Fibroblast of skin of right quadriceps (primary cell): ENCODE measurements around the gene CPNE6.

Source experiments
- DNase-seq: peaks from one replicate; pipeline ENCODE4 v3.0.0-alpha.2; 2013

The CPNE6 gene

GRCh38 chr14:24108336-24108874, 37.0 kb downstream of the CPNE6 start:
- DNase-seq = no peak

GRCh38 chr14:24110060-24110459, 38.7 kb downstream of the CPNE6 start:
- no peak for DNase-seq

GRCh38 chr14:24110523-24110922, 39.2 kb downstream of the CPNE6 start:
- DNase-seq = no peak

- DNase-seq = no peak
These were observed 42.0 kb downstream of the CPNE6 start for GRCh38 chr14:24113379-24113800.

GRCh38 chr14:24113801-24114531, 42.6 kb downstream of the CPNE6 start:
- peak; percentile 88 for DNase-seq

GRCh38 chr14:24114532-24115421, 43.4 kb downstream of the CPNE6 start, which contains the start of the genes DCAF11 and NRL:
Gene DCAF11 (plus strand): TSS chr14:24114777. CDS start chr14:24115595, 818 bp downstream.
Gene NRL (minus strand): TSS chr14:24114949. CDS start chr14:24082848, 32,101 bp downstream.
- peak; percentile 100 for DNase-seq

DNA sequence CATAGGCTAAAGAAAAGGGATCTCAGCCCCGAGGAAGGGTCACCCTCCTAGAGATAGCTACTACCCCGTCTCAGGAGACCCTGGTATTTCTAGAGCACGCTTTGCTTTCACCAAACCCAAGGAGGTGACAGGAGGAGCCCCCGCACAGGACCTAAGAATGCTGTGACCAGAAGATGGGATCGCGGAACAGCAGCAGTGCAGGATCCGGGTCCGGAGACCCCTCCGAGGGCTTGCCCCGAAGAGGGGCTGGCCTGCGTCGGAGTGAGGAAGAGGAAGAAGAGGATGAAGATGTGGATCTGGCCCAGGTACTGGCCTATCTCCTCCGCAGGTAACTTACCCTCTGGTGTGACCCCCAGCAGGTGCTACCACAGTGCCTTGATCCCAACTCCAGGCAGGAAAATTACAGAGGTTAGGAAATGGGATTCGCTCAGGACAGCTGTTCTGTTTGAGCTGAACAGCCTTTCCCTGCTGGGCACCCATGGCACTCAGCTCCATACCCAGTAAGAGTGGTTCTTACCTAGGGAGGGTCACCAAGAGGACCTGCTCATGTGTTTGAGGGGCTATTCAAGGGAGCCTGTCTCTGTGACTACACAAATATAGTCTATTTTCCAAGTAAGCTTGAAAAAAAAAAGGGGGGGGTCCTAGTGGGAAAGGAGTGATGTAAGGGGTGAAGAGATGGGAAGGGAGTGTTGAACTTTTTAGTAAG, 44.2 kb downstream of the CPNE6 start:
- DNase-seq = no peak

DNA sequence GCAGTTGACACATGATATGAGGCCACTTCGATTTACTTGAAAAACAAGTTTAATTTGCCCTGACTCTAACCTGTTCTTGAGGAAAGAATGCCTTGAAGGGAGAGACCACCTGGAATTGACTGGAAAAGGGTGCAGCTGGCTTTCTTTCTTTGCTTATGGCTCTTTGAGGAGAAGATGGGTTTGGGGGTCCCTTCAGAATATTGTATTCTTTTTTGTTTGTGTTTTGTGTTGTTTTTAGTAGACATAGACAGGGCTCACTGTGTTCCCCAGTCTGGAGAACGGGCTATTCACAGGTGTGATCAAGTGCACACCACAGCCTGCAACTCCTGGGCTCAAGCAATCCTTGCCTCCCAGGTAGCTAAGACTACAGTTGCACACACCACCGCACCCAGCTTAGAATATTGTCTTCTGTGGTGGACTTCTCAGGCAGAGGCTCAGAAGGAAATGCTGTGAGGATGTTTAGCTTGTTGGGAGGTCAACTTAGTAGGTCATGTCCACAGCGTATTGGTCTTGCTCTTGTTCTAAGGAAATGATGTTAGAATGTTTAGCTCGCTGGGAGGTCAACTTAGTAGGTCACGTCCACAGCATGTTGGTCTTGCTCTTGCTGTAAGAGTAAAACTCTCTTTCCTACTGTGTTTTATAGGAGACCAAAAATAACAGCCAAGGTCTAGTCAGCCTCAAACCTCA, 44.9 kb downstream of the CPNE6 start:
- DNase-seq = no peak

DNA sequence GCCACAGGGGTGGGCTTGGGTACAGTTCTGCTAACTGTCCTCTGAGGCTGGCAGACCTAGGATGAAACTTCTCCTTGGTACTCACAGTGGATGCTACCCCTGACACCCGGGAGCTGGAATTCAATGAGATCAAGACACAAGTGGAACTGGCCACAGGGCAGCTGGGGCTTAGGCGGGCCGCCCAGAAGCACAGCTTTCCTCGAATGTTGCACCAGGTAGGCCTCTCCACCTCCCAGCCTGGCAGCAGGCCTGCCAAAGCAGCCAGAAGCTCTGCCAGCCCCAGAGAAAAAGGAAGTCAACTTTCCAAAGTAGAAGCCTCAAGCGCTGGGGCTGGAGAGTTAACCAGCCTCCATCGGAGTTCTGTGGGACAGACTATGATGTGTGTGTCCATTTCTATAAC, 45.8 kb downstream of the CPNE6 start:
- DNase-seq = no peak

DNA sequence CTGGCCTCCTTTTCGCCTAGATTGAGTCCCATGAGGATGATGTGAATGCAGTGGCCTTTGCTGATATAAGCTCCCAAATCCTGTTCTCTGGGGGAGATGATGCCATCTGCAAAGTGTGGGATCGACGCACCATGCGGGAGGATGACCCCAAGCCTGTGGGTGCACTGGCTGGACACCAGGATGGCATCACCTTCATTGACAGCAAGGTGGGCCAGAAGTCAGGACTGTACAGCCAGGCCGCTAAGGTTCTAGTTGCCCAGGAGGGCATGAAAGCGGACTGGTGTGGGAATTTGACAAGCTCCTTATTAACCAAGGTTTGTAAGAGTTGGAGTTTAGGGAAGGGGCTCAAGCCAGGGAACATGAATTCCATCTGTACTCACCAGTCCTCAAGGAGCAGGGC, 48.3 kb downstream of the CPNE6 start:
- DNase-seq = no peak

GRCh38 chr14:24121210-24121609, 49.8 kb downstream of the CPNE6 start:
- DNase-seq = no peak

- DNase-seq = no peak
These were observed 51.1 kb downstream of the CPNE6 start for GRCh38 chr14:24122416-24122815.

DNA sequence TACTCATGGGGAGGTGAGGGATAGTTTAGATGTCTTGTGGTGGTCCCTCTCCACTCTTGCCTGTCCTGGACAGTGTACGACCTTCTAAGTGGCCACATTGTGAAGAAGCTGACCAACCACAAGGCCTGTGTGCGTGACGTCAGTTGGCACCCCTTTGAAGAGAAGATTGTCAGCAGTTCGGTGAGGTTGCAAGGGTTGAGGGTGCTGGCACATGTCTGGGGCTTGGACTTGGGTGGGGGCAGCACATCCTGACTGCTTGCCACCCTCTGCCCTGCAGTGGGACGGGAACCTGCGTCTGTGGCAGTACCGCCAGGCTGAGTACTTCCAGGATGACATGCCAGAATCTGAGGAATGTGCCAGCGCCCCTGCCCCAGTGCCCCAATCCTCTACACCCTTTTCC, 51.5 kb downstream of the CPNE6 start:
- no peak for DNase-seq

DNA sequence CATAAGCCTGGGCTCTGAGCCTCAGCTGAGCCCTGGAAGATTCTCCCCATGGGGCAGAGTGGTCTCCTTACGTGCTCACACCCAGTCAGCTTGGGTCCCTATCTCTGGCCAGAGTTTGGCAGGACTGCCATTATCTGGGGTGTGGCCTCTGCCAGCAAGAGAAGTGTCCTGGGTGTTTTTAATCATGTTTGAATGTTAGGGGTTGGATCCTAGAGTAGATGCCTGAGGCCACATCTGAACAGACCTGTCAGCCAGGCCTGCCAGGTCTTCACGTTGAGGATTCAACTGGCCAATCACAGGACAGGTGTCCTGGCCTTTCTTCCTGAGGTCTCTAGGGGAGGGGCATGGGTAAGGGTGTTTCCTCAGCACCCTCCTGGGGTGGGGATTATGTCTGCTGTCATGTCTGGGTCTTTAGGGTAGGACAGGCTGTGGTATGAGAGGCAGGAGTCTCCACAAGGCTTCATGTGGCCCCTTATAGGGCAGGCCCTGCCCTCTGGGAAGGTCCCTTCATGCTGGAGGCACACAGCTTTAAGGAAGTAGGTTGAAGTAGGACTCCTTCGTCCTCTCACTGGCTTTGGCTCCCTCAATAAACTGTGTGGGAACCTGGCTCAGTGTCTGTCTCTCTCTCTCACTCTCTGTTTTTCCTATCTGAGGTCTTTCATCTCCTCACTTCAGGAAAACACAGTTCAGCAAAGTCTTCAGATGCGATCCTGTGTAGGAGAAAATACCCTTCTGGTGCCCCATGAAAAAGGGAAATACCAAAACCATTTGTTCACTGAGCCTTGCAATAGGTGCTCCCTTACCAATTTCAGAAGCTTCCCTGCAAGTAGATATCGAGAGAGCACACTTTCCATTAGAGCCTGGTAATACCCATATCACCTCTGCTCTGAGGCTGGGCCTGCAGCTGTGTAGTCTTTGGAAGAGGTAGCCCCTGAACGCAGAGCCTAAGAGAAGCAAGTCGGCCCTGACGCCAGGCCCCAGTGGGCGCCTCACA, 52.4 kb downstream of the CPNE6 start:
- DNase-seq = no peak

DNA sequence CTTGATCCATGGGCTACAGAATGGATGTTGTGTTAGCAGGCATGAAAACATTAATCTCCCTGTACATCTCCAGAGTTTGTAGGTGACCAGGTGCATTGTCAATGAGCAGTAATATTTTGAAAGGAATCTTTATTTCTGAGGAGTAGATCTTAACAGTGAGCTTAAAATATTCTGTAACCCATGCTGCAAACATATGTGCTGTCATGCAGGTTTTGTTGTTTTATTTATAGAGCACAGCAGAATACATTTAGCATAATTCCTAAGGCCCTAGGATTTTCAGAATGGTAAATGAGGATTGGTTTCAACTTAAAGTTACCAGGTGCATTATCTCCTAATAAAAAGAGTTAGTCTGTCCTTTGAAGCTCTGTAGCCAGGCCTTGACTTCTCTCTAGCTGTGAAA, 55.6 kb downstream of the CPNE6 start:
- DNase-seq = no peak

GRCh38 chr14:24127673-24128072, 56.3 kb downstream of the CPNE6 start:
- no peak for DNase-seq
